HG03575 (cell line): ENCODE data around the gene SNORC.
"Not testable (repeated sequence)": the region's sequence is repeated elsewhere in the genome, so short reads cannot be mapped to it uniquely, and the experiment has no call there.

Experiments
- ATAC-seq: cut with Tn5 transposase; IDR thresholded peaks from one replicate; pipeline ENCODE4 v1.9.1; 2021; ENCODE audit not compliant: unreplicated experiment, insufficient number of reproducible peaks, low FRiP score; ENCODE audit errors: extremely low read depth

The SNORC gene

DNA sequence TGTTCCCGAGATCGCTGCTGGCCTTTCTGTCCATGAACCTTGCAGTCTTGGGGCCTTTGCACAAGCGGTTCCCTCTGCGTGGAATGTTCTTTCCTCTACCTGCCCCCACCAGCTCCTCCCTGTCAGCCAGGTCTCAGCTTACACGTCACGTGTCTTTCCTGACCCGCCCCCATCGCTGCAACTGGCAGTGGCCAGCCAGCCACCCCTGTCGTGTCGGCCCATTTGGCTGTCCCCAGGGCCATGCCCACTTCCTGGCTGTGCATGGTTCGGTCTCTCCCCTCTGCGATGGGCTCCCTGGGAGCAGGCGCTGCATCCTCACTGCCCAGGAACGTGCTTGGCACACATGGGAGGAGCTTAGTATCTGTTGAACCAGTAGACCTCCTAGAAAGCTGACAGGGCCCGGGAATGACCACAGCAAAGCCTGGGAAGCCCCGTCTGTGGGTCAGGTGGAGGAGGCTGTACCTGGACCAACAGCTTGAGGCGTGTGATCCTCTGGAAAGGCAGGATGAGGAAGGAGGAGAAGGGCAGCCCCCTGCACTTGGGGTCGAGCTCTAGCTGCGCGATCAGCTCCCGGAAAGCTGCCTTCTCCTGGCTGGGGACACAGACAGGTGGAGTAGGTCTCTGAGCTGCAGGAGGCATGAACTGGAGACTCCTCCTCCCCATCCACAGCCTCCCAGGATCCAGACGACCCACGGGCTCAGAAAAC, 21.0 kb downstream of the SNORC start:
- ATAC-seq: no peak

DNA sequence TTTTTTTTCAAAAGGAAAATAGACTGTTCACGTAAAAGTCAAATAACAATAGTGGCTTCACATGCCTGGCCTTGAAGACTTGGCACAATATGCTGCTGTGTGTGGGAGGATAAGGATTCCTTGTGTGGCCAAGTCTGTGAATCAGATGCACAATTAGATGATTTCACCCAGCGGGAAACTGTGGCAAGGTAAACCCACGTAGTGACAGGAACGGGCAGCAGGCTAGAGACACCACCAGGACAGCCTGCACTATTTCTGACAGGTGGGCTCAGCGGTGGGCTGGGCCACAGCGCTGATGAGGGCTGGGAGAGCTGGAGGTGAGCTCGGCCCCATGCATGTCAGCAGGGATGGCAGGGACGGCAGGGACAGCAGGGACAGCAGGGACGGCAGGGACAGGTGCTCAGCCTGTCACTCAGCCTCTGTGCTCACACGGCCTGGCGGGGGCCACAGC, 21.6 kb downstream of the SNORC start:
- ATAC-seq: no peak

DNA sequence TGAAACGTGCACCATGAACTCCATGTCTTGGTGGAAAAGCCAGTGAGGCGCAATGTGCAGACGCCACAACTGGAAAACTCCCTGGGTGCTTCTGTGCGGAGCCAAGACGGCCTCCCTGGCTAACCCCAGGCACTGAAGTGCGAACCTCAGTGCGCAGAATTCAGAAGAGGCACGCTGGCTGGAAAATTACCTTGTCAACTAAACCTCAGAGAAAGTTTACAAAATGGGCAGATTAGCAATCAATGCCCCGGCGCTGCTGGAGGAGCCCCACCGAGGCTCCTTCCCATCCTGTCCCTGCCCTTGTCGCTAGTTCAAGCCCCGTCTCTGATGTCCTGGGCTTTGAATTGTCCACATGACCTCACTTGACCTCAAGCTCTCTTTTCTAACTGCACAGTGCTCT, 22.2 kb downstream of the SNORC start:
- no peak for ATAC-seq

DNA sequence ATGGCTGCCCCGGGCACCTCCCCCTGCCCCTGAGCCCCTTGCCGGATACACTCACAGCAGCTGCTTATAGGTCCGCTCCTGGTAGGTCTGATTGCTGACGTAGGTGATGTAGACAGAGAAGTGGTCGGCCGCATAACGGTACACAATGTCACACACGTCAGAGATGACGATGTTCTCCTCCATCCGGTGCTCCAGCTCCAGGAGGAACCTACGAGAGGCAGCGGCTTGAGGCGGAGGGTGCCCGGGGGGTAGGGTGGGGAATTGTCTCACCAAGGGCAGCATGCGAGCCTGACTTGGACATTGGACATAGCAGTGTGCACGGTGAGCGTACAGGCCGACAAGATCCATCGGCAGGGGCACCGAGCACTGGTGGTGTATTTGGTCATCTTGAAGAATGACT, 22.8 kb downstream of the SNORC start:
- no peak for ATAC-seq

DNA sequence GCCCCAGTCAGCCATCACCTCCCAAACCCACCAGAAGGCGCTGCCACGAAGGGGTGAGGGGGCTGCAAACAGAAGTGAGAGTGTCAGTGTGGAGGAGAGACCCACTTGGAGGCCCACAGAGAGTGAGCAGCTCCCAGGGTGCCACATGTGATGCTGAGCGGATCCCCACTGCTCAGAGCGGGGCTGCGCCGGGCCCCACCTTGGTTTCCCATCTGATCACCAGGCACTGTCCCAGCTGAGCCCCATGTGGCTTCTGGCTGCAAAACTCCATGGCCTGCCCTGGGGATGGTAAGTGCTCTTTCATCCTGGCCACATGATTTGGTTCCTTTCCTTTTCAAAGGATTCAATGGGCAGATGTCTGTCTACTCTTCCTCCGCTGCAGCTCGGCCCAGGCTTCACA, 23.8 kb downstream of the SNORC start:
- no peak for ATAC-seq

DNA sequence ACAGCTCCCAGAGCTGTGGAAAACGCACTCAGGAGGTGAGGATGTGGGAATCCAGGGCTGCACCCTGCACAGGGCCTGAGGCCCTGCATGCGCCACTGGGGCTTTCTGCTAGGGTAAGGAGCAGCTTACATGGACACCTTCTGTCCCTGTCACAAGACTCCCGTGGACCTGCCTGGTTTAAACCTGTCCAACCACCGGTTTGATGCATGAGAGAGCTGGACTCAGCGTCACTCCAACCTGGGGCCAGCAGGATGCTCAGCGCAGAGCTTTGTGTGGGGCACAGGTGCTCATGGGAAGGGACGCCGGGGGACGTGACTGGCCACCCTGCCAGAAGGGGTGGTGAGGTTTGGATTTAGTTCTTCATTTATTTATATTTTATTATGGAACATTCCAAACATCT, 24.2 kb downstream of the SNORC start:
- no peak for ATAC-seq

DNA sequence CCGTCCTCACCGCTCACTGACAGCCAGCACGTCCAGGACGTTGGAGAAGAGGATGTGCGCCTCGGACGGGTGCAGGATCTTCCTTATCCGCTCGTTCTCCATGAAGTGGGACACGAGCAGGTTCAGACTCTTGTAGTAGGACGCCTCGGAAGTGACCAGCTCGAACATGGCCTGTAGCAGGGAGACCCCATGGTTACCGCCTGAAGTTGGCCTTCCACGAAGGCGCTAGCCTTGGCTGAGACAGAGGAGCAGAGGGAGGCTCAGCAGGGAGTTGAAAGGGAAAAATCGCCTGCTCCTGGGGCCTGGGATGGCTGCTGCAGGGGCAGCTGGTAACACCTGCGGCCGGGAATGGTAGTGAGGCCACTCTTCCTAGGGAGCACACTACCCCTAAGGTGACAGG, 24.7 kb downstream of the SNORC start:
- ATAC-seq: no peak

DNA sequence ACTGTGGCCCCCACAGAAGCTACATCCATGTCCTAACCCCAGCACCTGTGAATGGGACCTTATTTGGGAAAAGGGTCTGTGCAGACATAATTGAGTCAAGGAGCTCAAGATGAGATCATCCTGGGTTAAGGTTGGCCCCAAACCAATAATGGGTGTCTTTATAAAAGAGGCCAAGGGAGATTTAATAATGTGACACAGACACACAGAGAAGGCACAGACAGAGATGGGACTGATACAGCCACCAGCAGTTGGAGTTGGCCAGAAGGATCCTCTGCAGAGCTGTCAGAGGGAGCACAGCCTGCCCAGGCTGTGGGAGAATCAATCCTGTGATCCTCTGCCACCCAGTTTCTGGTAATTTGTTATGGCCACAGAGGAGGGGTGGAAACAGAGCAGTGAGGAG, 26.0 kb downstream of the SNORC start:
- no peak for ATAC-seq

DNA sequence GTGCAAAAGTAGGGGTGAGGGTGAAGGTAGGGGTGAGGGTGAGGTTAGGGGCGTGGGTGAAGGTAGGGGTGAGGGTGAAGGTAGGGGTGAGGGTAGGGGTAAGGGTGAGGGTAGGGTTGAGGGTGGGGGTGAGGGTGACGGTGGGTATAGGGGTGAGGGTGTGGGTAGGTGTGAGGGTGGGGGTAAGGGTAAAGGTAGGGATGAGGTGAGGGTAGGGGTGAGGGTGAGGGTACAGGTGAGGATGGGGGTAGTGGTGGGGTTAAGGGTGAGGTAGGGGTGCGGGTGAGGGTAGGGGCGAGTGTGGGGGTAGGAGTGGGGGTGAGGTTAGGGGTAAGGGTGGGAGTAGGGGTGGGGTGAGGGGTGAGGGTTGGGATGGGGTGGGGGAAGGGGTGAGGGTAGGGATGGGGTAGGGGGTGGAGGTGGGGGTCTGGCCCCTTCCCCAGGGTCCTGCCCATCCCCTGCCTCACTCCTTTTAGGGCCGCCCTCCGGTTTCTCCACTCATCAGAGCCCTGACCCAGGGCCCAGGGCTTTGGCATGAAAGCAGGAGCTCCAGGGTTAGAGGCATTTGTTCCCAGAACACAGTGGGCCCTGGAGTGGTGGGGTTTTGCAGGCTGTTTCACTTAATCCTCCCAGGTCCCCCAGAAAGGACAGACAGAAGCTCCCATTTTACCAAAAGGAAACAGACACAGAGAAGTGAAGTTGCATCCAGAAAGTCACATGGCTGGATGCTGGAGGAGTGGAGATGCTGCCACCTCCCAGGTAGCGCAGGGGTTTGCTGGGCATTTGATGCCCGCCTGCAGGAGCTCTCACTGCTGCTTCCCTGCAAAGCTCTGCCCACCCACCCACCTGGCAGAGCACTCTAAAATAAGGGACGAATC, 26.9 kb downstream of the SNORC start:
- ATAC-seq: no peak

DNA sequence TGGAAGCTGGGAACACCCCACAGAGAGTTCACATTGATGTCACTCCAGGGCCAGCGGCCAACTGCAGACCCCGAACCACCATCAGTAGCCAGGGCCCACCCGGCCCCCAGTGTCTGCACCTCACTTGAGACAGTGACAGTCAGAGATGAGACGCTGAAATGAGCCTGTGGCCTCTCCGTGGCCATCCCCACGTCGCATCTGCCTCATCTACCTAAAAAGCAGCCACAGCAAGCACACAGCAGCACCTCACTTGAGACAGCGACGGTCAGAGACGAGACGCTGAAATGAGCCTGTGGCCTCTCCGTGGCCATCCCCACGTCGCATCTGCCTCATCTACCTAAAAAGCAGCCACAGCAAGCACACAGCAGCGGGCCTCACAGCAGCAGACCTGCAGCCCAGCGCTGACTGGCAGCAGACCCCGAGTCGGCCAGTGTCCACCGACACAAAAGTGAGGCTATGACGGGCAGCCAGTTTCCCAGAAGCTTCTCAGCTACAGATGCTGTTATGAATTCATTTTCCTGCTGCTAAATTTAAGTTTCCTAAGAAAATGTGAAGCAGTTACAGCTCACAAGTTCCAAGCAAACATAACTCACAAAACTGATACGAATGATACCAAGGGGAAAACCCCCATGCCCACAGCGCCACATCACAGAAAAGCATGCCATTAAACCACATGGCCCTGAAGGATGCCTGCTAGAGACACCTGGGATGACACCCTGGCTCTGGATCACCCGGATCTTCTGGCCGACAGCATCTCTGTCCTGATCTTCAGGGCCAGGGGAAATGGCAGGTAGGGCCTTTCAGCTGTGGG, 27.7 kb downstream of the SNORC start:
- ATAC-seq: no peak

DNA sequence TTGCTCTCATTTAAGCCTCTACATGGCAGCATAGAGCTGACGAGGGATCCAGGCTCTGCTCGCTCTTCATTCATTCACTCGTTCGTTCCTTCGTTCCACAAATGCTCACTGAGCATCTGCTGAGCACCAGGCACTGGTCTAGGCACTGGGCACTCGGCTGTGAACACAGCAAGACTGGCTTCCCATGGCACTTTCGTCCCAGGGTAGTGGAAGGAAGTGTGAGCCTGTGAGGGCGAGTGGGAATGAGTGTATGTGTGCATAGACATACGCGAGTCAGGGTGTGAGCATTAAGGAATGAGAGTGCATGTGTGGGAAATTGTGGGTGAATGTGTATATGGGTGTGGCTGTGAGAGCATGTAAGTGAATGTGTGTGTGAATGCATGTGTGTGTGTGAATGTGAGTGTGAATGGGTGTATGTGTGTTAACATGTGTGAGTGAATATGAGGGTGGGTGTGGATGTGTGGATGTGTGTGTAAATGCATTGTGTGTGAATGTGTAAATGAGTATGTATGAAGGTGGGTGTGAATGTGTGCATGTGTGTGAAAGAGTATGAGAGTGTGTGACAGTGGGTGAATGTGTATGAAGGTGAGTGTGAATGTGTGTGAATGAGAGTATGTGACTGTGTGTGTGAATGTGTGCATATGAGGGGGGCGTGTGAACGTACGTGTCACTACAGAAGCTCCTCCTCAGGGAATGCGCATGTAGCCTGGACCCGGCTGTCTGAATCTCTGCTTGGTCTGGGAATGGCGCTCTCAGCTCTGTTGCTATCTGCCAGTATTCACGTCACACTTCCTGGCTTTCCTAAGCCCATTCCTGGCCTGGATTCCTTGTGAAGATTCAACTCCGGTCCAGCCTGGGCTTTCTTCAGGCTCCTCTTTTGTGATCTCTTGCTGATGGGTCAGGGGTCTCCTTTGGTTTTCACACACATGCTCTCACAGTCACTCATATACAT, 28.8 kb downstream of the SNORC start:
- ATAC-seq: no peak

DNA sequence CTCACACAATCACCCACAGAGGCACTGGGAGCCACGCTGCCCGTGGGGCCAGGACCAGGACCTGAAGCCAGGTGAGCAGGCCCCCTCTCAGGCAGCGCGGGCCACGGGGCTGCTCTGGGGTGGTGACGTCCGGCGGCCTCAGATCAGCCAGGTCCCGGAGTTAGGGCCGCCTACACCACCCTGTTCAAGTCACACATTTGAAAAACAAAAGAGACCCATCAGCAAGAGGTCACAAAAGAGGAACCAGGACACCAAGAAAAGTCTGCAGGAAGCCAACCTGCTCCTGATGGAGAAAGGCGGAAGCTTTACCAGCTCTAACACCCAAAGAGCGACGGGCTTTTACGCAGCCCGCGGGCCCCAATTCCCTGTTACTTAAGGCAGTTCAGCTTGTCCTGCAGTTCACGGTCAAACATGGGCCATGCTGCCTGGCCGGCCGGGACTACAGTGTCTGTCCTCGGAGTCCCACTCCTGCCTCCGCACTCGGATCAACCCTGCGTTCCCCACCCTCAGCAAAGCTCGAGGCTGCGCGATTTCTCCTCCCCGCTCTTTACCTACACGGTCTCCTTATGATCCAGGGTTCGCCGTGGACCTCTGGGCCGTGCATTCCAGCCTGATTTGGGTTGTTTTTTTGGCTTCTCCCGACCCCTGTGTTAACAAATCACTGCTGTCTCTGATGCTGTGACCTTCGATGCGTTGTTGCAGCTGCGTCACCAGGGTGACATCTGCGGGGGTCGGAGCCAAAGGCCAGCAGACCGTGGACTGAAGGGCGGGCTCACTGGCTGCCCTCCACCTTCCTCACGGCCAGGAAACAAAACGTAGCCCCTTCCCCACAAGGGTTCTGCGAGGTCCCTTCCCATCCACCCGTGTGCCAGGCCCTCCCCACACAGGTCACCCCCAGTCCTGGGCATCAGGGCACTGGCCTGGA, 31.0 kb downstream of the SNORC start:
- no peak for ATAC-seq

DNA sequence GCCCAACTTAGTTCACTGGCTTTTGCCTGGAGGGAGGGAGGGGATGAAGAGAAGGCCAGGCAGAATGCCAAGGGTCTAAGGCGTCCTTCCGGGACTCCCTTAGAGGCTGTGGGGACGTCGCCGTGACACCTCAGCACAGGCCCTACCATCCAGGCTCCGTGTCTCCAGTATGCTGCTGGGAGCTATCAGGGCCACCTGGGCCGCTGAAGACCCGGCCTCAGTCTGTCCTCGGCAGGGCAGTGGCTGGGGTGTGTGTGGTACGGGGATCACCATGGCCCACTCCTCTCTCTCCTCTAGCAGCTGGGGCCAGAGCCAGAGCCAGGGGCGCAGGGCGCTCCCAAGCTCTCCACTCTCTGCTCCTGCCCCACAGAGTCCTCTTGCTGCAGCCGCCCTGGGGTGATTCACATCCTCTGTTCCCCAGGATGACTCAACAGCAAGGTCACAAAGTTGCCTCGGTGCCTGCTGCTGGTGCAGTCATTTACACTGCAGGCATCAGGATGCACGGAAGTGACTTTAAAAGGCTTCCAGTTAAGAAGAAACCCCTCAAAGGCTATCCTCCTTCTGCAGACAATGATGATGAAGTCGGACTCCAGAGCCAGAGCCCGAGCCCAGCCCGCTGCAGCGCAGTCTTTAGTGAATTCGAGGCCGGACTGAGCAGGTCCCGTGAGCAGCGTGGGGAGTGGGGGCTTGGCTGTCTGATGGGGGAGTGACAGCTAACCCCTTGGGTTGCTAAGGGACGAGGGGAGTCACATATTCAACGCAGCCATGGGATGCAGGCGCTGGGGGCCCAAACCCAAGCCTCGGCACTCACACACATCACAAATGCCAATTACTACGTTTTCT, 31.9 kb downstream of the SNORC start:
- no peak for ATAC-seq

DNA sequence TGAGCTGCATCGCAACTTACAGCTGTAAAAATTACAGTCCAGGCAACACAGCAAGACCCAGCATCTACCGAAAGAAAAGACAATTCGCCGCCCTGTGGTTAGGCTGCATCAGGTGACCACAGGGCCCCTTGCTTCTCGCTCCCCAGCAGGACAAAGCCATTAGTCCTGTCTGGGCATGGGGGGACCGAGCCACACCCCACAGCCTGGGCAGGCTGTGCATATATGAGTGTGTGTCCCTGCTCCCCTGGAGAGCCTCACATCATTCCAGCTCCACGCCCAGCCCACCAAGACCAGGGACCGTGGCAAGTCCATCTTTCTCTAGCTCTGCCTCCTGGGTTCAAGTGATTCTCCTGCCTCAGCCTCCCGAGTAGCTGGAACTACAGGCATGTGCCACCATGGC, 33.9 kb downstream of the SNORC start:
- no peak for ATAC-seq

DNA sequence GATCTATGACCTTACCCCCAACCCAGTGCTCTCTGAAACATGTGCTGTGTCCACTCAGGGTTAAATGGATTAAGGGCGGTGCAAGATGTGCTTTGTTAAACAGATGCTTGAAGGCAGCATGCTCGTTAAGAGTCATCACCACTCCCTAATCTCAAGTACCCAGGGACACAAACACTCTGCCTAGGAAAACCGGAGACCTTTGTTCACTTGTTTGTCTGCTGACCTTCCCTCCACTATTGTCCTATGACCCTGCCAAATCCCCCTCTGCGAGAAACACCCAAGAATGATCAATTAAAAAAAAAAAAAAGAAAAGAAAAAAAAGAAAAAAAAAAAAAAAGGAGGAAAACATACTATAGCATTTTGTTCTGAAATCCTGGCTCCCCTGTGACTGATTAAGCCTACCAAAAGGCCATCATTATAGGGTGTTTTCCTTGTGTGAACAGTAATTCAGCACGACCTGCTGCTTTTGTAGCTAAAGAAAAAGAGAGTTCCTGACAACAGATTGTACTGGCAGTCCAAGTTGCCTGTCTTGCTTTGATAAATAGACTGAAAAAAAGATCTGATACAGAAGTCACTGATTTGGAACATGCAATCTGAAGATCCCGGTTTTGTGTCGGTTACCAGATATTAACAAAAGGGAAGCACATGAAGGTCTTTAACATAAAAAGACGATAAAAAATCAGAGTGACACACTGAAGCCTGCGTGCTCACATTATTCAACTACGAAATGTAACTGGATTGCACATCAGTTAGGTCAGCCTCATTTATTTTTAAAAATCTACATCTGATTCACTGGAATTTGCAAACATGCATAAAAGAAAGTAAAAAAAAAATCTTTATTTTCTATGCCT, 37.0 kb downstream of the SNORC start:
- not testable (repeated sequence) for ATAC-seq

DNA sequence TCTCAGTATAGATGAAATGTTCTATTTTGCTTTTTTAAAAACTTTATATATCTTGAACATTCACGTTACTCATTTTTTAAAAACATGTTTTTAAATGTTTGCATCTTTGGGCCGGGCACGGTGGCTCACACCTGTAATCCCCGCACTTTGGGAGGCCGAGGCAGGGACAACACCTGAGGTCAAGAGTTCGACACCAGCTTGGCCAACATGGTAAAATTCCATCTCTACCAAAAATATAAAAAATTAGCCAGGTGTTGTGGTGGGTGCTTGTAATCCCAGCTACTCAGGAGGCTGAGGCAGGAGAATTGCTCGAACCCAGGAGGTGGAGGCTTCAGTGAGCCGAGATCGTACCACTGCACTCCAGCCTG, 37.6 kb downstream of the SNORC start:
- not testable (repeated sequence) for ATAC-seq
